HAP-1 (cell line): ENCODE measurements around the gene ZPBP2.

Experiments
- DNase-seq, 2 experiments: peaks; one replicate each; pipeline ENCODE4 v3.0.0-alpha.2; 2016 to 2020; ENCODE audit warnings: low spot score in 2 of 2
- H3K27me3 ChIP-seq: fragments of 250-450 bp; sonication (Bioruptor Pico); 2 replicates; pipeline ENCODE4 v1.5.1; 2020; ENCODE audit warnings: low read depth, mild to moderate bottlenecking, moderate library complexity
- H3K36me3 ChIP-seq: fragments of 250-450 bp; sonication (Bioruptor Pico); replicated peaks from 2 replicates; pipeline ENCODE4 v1.5.1; 2020; ENCODE audit warnings: mild to moderate bottlenecking
- H3K4me1 ChIP-seq: fragments of 250-450 bp; sonication (Bioruptor Pico); 2 replicates; pipeline ENCODE4 v1.5.1; 2020; ENCODE audit warnings: mild to moderate bottlenecking
- H3K4me3 ChIP-seq: fragments of 250-450 bp; sonication (Bioruptor Pico); 2 replicates; pipeline ENCODE4 v1.5.1; 2020; ENCODE audit warnings: mild to moderate bottlenecking, moderate library complexity
- H3K9me3 ChIP-seq: fragments of 250-450 bp; sonication (Bioruptor Pico); 2 replicates; pipeline ENCODE4 v1.5.1; 2020; ENCODE audit warnings: mild to moderate bottlenecking, moderate library complexity
- in situ Hi-C: fragments of 300-500 bp; cut with MboI; formaldehyde crosslinking; loops from 3 replicates; pipeline ENCODE4 v1.14.3; 2020; ENCODE audit warnings: low sequenced_read_pairs, inconsistent platforms, mixed read lengths

ZPBP2 gene

DNA sequence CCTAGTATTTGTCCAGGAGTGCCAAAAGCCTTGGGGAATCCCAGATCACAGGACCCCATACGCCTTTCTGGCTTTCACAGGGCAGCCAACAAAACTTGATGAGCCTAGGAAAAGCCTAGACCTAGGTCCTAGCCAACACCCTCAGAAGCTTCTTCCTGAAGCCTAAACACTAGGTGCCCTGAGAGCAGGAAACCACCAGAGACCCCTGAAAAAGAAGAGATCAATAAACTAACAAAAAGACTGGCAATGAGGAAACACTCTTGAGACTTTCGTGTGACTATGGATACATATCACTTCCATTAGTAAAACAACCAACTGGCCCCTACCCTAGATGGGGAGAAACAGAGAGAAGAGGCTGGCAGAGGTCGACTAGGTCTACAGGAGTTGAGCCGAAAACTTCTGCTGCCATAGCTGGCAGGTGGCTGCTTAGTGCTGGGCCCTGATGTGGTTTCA lies 58.2 kb downstream of the ZPBP2 start:
- in situ Hi-C loops, result no loop called here
- Histone ChIP-seq H3K4me1 (peaks cover 6% of the 10 kb centered on the region; the same call in 1 of the 2 replicates), H3K4me3 (peak overlapping the region; percentile 90), H3K9me3 (no peaks in the 10 kb centered on the region), H3K27me3 (no peaks in the 10 kb centered on the region), H3K36me3 (peaks cover 16% of the 10 kb centered on the region)
- no peak for DNase-seq

- H3K36me3 ChIP-seq, result peaks cover 16% of the 10 kb centered on the region
- peak overlapping the region; percentile 90 for H3K4me3 ChIP-seq
- no peaks in the 10 kb centered on the region for H3K27me3 ChIP-seq
- peaks cover 6% of the 10 kb centered on the region; the same call in 1 of the 2 replicates for H3K4me1 ChIP-seq
- no peaks in the 10 kb centered on the region for H3K9me3 ChIP-seq
- in situ Hi-C loops, result no loop called here
- peak in 1 of 2 experiments; percentile 40 for DNase-seq
Measured at GRCh38 chr17:39926588-39927100, 58.6 kb downstream of the ZPBP2 start.
